K562 (cell line): ENCODE results near the gene NKAPL. TPM values are rescaled to one million over a fixed set of nuclear protein-coding genes. Genes with fewer than 3 reads are reported as not detected.

ENCODE experiments used
- CHD1 ChIP-seq: fragments of 200-600 bp; sonication (generic); IDR thresholded peaks from one replicate; pipeline ENCODE4 v1.6.1; 2012; ENCODE audit warnings: mild to moderate bottlenecking, moderate library complexity, low read length, inconsistent platforms
- EP400 ChIP-seq: fragments of 450-650 bp; IDR thresholded peaks from 2 replicates; pipeline ENCODE4 v1.6.1; 2017; ENCODE audit warnings: antibody characterized with exemption, mild to moderate bottlenecking, moderate library complexity
- FIP1L1 ChIP-seq: fragments of 200-400 bp; formaldehyde crosslinking; IDR thresholded peaks from 2 replicates; pipeline ENCODE4 v1.6.1; 2018; ENCODE audit warnings: mild to moderate bottlenecking, low read depth, low read length; ENCODE audit not compliant: poor library complexity, severe bottlenecking
- GATAD2B ChIP-seq: fragments of 450-650 bp; IDR thresholded peaks from 2 replicates; pipeline ENCODE4 v1.6.1; 2017; ENCODE audit warnings: mild to moderate bottlenecking, borderline replicate concordance
- HDAC3 ChIP-seq: fragments of 450-650 bp; IDR thresholded peaks from 2 replicates; pipeline ENCODE4 v1.6.1; 2018; ENCODE audit warnings: borderline replicate concordance, mild to moderate bottlenecking, moderate library complexity; ENCODE audit not compliant: partially characterized antibody
- HNRNPK ChIP-seq: fragments of 200-400 bp; formaldehyde crosslinking; IDR thresholded peaks from one replicate; pipeline ENCODE4 v1.6.1; 2018; ENCODE audit warnings: mild to moderate bottlenecking, low read depth, low read length; ENCODE audit not compliant: poor library complexity, severe bottlenecking
- KHSRP ChIP-seq: fragments of 450-650 bp; IDR thresholded peaks from 2 replicates; pipeline ENCODE4 v1.6.1; 2017
- MEF2D ChIP-seq: conservative IDR thresholded peaks from 2 replicates; pipeline ENCODE4 v1.6.1; 2016; ENCODE audit warnings: low read depth, missing genetic modification characterization, missing compliant biosample characterization
- RUNX1 ChIP-seq: sonication (generic); IDR thresholded peaks from 2 replicates; pipeline ENCODE4 v1.6.1; 2016; ENCODE audit warnings: antibody characterized with exemption, low read depth
- SMARCA4 ChIP-seq: fragments of 450-650 bp; IDR thresholded peaks from 2 replicates; pipeline ENCODE4 v1.6.1; 2016
- SNIP1 ChIP-seq: fragments of 450-650 bp; IDR thresholded peaks from 2 replicates; pipeline ENCODE4 v1.7.1; 2017; ENCODE audit warnings: low read depth, mild to moderate bottlenecking
- SPI1 ChIP-seq: IDR thresholded peaks from 2 replicates; pipeline ENCODE4 v1.6.1; 2011; ENCODE audit warnings: low read depth, low read length, control low read depth, borderline replicate concordance
- TCF3 ChIP-seq: sonication (generic); formaldehyde crosslinking; IDR thresholded peaks from 2 replicates; pipeline ENCODE4 v1.4.0; 2020; ENCODE audit warnings: mild to moderate bottlenecking, missing genetic modification reagents
- TOE1 ChIP-seq, 2 experiments: fragments of 450-650 bp in 1 of 2; sonication (generic) in 1 of 2; formaldehyde crosslinking in 1 of 2; IDR thresholded peaks; 2 replicates each; pipeline versions ENCODE4 v1.7.1 to v1.8.0; 2016 to 2022; ENCODE audit warnings: borderline replicate concordance in 2 of 2, mild to moderate bottlenecking in 2 of 2, antibody characterized with exemption in 1 of 2, inconsistent platforms in 1 of 2, low read depth in 1 of 2, missing genetic modification reagents in 1 of 2, moderate library complexity in 1 of 2
- ZNF644 ChIP-seq: fragments of 200-800 bp; sonication (Bioruptor generic); IDR thresholded peaks from 2 replicates; pipeline ENCODE4 v1.6.1; 2016; ENCODE audit warnings: low read depth, missing genetic modification characterization, missing compliant biosample characterization
- polyA plus RNA-seq, 8 experiments: library from polyadenylated mRNA; depleted of rRNA in 4 of 8; stranded (reverse) in 5 of 8; unstranded in 3 of 8; fragments of >200 nt; fragmentation: Nextera tagmentation in 2 of 8; fragmentation: Illumina TruSeq in 1 of 8; extraction: Ambion mirVana in 2 of 8; extraction: Trizol in 1 of 8; gene quantifications; 2 replicates each; pipeline versions ENCODE4 v1.2.1 to v1.2.3, GENCODE V29; 2011 to 2014; ENCODE audit warnings: inconsistent platforms in 1 of 8, missing spikeins in 1 of 8
- total RNA-seq, 7 experiments: library from RNA; depleted of rRNA in 6 of 7; stranded (reverse); fragments of >200 nt in 6 of 7; fragmentation: Illumina TruSeq in 2 of 7; extraction: Trizol in 2 of 7; gene quantifications; 2 replicates each; pipeline versions ENCODE4 v1.2.1 to v1.2.3, GENCODE V29; 2011 to 2021; ENCODE audit warnings: low replicate concordance in 1 of 7
- TF ChIP-seq, protein P1 (sequence below): fragments of 250-450 bp; sonication (Bioruptor Pico); IDR thresholded peaks from 2 replicates; pipeline ENCODE4 v1.4.0; 2020; ENCODE audit warnings: mild to moderate bottlenecking, moderate library complexity
- TF ChIP-seq, protein P2 (sequence below): fragments of 450-650 bp; IDR thresholded peaks from 2 replicates; pipeline ENCODE4 v1.6.1; 2014; ENCODE audit warnings: low read depth, mild to moderate bottlenecking, moderate library complexity, borderline replicate concordance
- TF ChIP-seq, protein P3 (sequence below): sonication (generic); formaldehyde crosslinking; IDR thresholded peaks from 2 replicates; pipeline ENCODE4 v1.8.0; 2022; ENCODE audit warnings: mild to moderate bottlenecking, low read depth, missing genetic modification reagents
- TF ChIP-seq, protein P4 (sequence below): fragments of 250-450 bp; sonication (Bioruptor Pico); IDR thresholded peaks from 2 replicates; pipeline ENCODE4 v1.5.0; 2022; ENCODE audit warnings: mild to moderate bottlenecking
- TF ChIP-seq, protein P5 (sequence below): fragments of 450-650 bp; IDR thresholded peaks from 2 replicates; pipeline ENCODE4 v1.6.1; 2016

Gene NKAPL
- total and polyA plus RNA-seq, 9 of the 15 experiments (the other 6 are each of a cell fraction or from before 2014, with no cell fraction given) = not detected

DNA sequence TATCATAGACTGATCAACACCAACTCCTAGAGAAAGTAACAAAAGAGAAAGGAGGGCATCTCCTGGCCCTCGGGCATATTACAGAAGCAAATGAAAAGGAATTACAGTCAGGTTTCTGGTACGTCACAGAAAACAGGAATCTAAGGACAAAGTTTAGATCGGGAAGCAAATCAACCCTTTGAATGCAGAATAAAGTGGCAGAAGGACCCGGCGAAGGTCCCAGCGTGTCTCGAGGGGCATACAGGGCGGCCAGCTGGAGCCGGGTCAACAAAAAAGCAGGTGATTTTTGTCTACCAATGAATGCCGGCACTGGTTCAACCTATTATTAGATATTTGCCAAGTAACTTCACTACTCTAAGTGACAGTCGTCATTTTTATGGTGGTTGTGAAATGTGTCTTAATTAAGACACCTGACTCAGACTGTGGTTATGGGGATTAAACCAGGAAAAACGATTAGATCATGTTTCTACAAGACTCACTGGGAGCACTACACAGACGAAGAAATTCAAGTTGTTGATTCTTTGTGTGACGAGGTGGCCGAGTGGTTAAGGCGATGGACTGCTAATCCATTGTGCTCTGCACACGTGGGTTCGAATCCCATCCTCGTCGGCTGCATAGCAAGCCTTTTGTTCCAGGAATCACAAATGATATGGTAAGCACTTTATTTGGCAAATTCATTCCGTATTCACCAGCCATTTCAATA lies 46.4 kb upstream of the NKAPL start (continued):
- TF ChIP-seq HNRNPK (no peak), GATAD2B (0 out of 2 replicates have a peak, but pooled peaks have one; percentile 17), SMARCA4 (no peak), MEF2D (tag) (peak; percentile 77), KHSRP (no peak), TOE1 (IDR thresholded peaks at IDR 0.05; ENCODE audit: borderline replicate concordance) (peak; percentile 13; the same call in 1 of the 2 replicates), TOE1 (CRISPR knock-in tag; IDR thresholded peaks at IDR 0.05; ENCODE audit: borderline replicate concordance, low read depth) (peak; percentile 97), SNIP1 (no peak), ZNF644 (tag) (peak; percentile 47; the same call in 1 of the 2 replicates), RUNX1 (no peak), HDAC3 (peak; percentile 40), TCF3 (CRISPR knock-in tag) (peak; percentile 44), CHD1 (no peak), EP400 (peak; percentile 68), FIP1L1 (no peak), SPI1 (no peak)
- TF ChIP-seq, protein P1, sequence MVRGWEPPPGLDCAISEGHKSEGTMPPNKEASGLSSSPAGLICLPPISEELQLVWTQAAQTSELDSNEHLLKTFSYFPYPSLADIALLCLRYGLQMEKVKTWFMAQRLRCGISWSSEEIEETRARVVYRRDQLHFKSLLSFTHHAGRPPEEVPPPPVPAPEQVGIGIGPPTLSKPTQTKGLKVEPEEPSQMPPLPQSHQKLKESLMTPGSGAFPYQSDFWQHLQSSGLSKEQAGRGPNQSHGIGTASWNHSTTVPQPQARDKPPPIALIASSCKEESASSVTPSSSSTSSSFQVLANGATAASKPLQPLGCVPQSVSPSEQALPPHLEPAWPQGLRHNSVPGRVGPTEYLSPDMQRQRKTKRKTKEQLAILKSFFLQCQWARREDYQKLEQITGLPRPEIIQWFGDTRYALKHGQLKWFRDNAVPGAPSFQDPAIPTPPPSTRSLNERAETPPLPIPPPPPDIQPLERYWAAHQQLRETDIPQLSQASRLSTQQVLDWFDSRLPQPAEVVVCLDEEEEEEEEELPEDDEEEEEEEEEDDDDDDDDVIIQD (CRISPR knock-in tag) = no peak
- TF ChIP-seq, protein P2, sequence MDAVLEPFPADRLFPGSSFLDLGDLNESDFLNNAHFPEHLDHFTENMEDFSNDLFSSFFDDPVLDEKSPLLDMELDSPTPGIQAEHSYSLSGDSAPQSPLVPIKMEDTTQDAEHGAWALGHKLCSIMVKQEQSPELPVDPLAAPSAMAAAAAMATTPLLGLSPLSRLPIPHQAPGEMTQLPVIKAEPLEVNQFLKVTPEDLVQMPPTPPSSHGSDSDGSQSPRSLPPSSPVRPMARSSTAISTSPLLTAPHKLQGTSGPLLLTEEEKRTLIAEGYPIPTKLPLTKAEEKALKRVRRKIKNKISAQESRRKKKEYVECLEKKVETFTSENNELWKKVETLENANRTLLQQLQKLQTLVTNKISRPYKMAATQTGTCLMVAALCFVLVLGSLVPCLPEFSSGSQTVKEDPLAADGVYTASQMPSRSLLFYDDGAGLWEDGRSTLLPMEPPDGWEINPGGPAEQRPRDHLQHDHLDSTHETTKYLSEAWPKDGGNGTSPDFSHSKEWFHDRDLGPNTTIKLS = peak; percentile 44; the same call in 1 of the 2 replicates
- TF ChIP-seq, protein P3, sequence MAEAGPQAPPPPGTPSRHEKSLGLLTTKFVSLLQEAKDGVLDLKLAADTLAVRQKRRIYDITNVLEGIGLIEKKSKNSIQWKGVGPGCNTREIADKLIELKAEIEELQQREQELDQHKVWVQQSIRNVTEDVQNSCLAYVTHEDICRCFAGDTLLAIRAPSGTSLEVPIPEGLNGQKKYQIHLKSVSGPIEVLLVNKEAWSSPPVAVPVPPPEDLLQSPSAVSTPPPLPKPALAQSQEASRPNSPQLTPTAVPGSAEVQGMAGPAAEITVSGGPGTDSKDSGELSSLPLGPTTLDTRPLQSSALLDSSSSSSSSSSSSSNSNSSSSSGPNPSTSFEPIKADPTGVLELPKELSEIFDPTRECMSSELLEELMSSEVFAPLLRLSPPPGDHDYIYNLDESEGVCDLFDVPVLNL (CRISPR knock-in tag) = no peak
- TF ChIP-seq, protein P4, sequence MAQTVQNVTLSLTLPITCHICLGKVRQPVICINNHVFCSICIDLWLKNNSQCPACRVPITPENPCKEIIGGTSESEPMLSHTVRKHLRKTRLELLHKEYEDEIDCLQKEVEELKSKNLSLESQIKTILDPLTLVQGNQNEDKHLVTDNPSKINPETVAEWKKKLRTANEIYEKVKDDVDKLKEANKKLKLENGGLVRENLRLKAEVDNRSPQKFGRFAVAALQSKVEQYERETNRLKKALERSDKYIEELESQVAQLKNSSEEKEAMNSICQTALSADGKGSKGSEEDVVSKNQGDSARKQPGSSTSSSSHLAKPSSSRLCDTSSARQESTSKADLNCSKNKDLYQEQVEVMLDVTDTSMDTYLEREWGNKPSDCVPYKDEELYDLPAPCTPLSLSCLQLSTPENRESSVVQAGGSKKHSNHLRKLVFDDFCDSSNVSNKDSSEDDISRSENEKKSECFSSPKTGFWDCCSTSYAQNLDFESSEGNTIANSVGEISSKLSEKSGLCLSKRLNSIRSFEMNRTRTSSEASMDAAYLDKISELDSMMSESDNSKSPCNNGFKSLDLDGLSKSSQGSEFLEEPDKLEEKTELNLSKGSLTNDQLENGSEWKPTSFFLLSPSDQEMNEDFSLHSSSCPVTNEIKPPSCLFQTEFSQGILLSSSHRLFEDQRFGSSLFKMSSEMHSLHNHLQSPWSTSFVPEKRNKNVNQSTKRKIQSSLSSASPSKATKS (CRISPR knock-in tag) = no peak
- TF ChIP-seq, protein P5, sequence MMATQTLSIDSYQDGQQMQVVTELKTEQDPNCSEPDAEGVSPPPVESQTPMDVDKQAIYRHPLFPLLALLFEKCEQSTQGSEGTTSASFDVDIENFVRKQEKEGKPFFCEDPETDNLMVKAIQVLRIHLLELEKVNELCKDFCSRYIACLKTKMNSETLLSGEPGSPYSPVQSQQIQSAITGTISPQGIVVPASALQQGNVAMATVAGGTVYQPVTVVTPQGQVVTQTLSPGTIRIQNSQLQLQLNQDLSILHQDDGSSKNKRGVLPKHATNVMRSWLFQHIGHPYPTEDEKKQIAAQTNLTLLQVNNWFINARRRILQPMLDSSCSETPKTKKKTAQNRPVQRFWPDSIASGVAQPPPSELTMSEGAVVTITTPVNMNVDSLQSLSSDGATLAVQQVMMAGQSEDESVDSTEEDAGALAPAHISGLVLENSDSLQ = peak; percentile 58
